Measurements from ENCODE around the gene CHID1. TPM values are rescaled to one million over a fixed set of nuclear protein-coding genes. Genes with fewer than 3 reads are reported as not detected.

CHID1 gene
- 10 to 100 TPM; 69.8 to 72.0 TPM for total RNA-seq

GRCh38 chr11:910589-911030 is at the start of gene CHID1:
CHID1 (minus strand) TSS chr11:910810; CDS start chr11:904816, 5,994 bp downstream.
- no peaks in the 10 kb centered on the region for H3K9me3 Mint-ChIP-seq
- intact Hi-C loops (cut with micrococcal nuclease), result no loop called here
- ChIA-PET CTCF (interaction anchor here (0.8 to 1.7 kb wide), 6 partner anchors 14 to 140 kb away, joined by 3 to 5 read pairs (median 4); partner anchors contain the start of gene AP2A2), POLR2A (interaction anchor here (0.7 to 2.1 kb wide), 8 partner anchors 9 to 73 kb away, joined by 3 to 6 read pairs (median 3); partner anchors contain the start of gene TSPAN4)
- peak within 1 kb of the TSS; percentile 93 for H3K4me3 Mint-ChIP-seq
- peaks cover 8% of the 10 kb centered on the region for H3K36me3 Mint-ChIP-seq (ENCODE audit: low read depth)
- H3K4me1 Mint-ChIP-seq (ENCODE audit: low read depth), result peaks cover 18% of the 10 kb centered on the region
- H3K27me3 Mint-ChIP-seq, result no peaks in the 10 kb centered on the region
- TF ChIP-seq CTCF (IDR thresholded peaks at IDR 0.05), result no peak
- DNase-seq (peak; percentile 84), ATAC-seq (peak; percentile 97)
- H3K27ac Mint-ChIP-seq, result peak within 1 kb of the TSS; percentile 92

GRCh38 chr11:959608-960007 is 49.0 kb upstream of the CHID1 start:
- intact Hi-C loops (cut with micrococcal nuclease), result no loop called here
- no peaks in the 10 kb centered on the region for H3K9me3 Mint-ChIP-seq
- no peak for TF ChIP-seq CTCF (IDR thresholded peaks at IDR 0.05)
- no peaks in the 10 kb centered on the region for H3K27me3 Mint-ChIP-seq
- no peak overlapping the region for H3K27ac Mint-ChIP-seq
- no peak for DNase-seq
- H3K4me3 Mint-ChIP-seq, result no peak overlapping the region
- ChIA-PET CTCF (no interaction called here), POLR2A (no interaction called here)
- peaks cover 7% of the 10 kb centered on the region for H3K4me1 Mint-ChIP-seq (ENCODE audit: low read depth)
- peaks cover 11% of the 10 kb centered on the region for H3K36me3 Mint-ChIP-seq (ENCODE audit: low read depth)
- ATAC-seq, result no peak

GRCh38 chr11:959027-959426 is 48.4 kb upstream of the CHID1 start:
- peaks cover 13% of the 10 kb centered on the region for H3K4me1 Mint-ChIP-seq (ENCODE audit: low read depth)
- ATAC-seq (no peak), DNase-seq (no peak)
- TF ChIP-seq CTCF (IDR thresholded peaks at IDR 0.05), result no peak
- POLR2A ChIA-PET, result no interaction called here
- CTCF ChIA-PET, result no interaction called here
- peaks cover 11% of the 10 kb centered on the region for H3K36me3 Mint-ChIP-seq (ENCODE audit: low read depth)
- no peak overlapping the region for H3K4me3 Mint-ChIP-seq
- no peak overlapping the region for H3K27ac Mint-ChIP-seq
- H3K27me3 Mint-ChIP-seq, result no peaks in the 10 kb centered on the region
- no peaks in the 10 kb centered on the region for H3K9me3 Mint-ChIP-seq
- intact Hi-C loops (cut with micrococcal nuclease), result no loop called here

GRCh38 chr11:958101-958500 is 47.5 kb upstream of the CHID1 start:
- Mint-ChIP-seq H3K36me3 (ENCODE audit: low read depth) (peaks cover 5% of the 10 kb centered on the region), H3K27me3 (no peaks in the 10 kb centered on the region), H3K27ac (no peak overlapping the region), H3K4me1 (ENCODE audit: low read depth) (peaks cover 14% of the 10 kb centered on the region), H3K9me3 (no peaks in the 10 kb centered on the region), H3K4me3 (no peak overlapping the region)
- no peak for DNase-seq
- intact Hi-C loops (cut with micrococcal nuclease), result no loop called here
- TF ChIP-seq CTCF (IDR thresholded peaks at IDR 0.05), result no peak
- CTCF ChIA-PET, result no interaction called here
- POLR2A ChIA-PET, result interaction anchor here (0.9 kb wide), 1 partner anchor 12 kb away, joined by 3 read pairs; no protein-coding TSS in a partner anchor
- ATAC-seq, result no peak

GRCh38 chr11:957212-957920 is 46.8 kb upstream of the CHID1 start:
- intact Hi-C loops (cut with micrococcal nuclease), result no loop called here
- ATAC-seq (no peak), DNase-seq (no peak)
- TF ChIP-seq CTCF (IDR thresholded peaks at IDR 0.05), result no peak
- Mint-ChIP-seq H3K4me1 (ENCODE audit: low read depth) (peaks cover 16% of the 10 kb centered on the region), H3K4me3 (no peak overlapping the region), H3K9me3 (no peaks in the 10 kb centered on the region), H3K27ac (no peak overlapping the region), H3K36me3 (ENCODE audit: low read depth) (peaks cover 3% of the 10 kb centered on the region), H3K27me3 (no peaks in the 10 kb centered on the region)
- CTCF ChIA-PET, result no interaction called here
- POLR2A ChIA-PET, result interaction anchor here (0.9 kb wide), 1 partner anchor 11 kb away, joined by 3 read pairs; no protein-coding TSS in a partner anchor

Data from activated CD8-positive, alpha-beta T cell treated with anti-CD3 and anti-CD28 coated beads for 36 hours (primary cell).